HG02798 (cell line): ENCODE results near the gene REPS1.

Source experiments
- ATAC-seq: cut with Tn5 transposase; IDR thresholded peaks from one replicate; pipeline ENCODE4 v1.9.1; 2021; ENCODE audit warnings: mild to moderate bottlenecking; ENCODE audit not compliant: unreplicated experiment, poor library complexity

Gene REPS1

GRCh38 chr6:138865480-138866109, 122.5 kb downstream of the REPS1 start:
- no peak for ATAC-seq

- ATAC-seq = no peak
These were observed 123.6 kb downstream of the REPS1 start for GRCh38 chr6:138864343-138864890.

GRCh38 chr6:138863321-138863720, 124.7 kb downstream of the REPS1 start:
- ATAC-seq = no peak

GRCh38 chr6:138862456-138862855, 125.6 kb downstream of the REPS1 start:
- ATAC-seq = no peak

GRCh38 chr6:138857775-138858174, 130.3 kb downstream of the REPS1 start:
- ATAC-seq = no peak

GRCh38 chr6:138856654-138857053, 131.4 kb downstream of the REPS1 start:
- ATAC-seq = no peak
